Pulmonary artery endothelial cell (primary cell): ENCODE data around the gene KISS1. TPM values are rescaled to one million over a fixed set of nuclear protein-coding genes. Genes with fewer than 3 reads are reported as not detected.
"Not testable (repeated sequence)": the region's sequence is repeated elsewhere in the genome, so short reads cannot be mapped to it uniquely, and the experiment has no call there.

Source experiments
- DNase-seq: peaks from one replicate; pipeline ENCODE4 v3.0.0-alpha.2; 2011; ENCODE audit warnings: low read depth, low spot score
- total RNA-seq: library from RNA; depleted of rRNA; stranded (reverse); fragments of >200 nt; gene quantifications from 2 replicates; pipeline ENCODE4 v1.2.3, GENCODE V29; 2014

KISS1 gene
- total RNA-seq = 0.67 and 0.79 TPM in 2 replicates

- no peak for DNase-seq
These were observed at the start of gene KISS1 for GRCh38 chr1:204196068-204196795. TSS of gene KISS1 (minus strand) at chr1:204196491. CDS start at chr1:204192876, 3,615 bp downstream.

DNA sequence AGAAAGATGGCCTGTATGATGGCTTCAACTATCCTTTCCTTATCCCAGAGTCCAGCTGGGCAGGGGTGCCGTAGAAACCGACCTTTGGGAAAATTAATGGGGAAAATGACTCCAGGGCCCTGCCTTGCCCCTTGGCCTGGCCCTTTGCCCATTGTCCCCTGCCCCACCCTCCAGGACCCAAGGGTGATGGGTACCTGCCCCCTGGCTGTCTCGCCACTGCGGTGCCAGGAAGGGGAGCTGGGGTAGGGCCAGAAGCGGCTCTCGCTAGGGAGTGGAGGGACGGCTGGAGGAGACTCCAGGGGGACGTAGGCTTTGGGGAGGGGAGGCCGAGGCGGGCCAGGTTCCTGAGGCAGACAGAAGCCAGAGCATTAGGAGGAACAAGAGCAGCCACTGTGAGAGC, 46.6 kb upstream of the KISS1 start:
- no peak for DNase-seq

GRCh38 chr1:204241914-204242313, 45.6 kb upstream of the KISS1 start:
- DNase-seq = no peak

- no peak for DNase-seq
These were observed 44.8 kb upstream of the KISS1 start for GRCh38 chr1:204241050-204241449.

- DNase-seq = no peak
These were observed 43.9 kb upstream of the KISS1 start for GRCh38 chr1:204240233-204240632.

GRCh38 chr1:204239401-204239800, 43.1 kb upstream of the KISS1 start:
- not testable (repeated sequence) for DNase-seq

- not testable (repeated sequence) for DNase-seq
These were observed 42.2 kb upstream of the KISS1 start for GRCh38 chr1:204238520-204238919.

DNA sequence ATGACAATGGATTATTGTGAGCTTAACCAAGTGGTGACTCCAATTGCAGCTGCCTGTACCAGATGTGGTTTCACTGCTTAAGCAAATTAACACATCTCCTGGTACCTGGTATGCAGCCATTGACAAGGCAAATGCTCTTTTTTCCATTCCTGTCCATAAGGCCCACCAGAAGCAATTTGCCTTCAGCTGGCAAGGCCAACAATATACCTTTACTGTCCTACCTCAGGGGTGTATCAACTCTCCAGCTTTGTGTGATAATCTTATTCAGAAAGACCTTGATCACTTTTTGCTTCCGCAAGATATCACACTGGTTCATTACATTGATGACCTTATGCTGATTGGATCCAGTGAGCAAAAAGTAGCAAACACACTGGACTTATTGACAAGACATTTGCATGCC, 41.2 kb upstream of the KISS1 start:
- DNase-seq = not testable (repeated sequence)

GRCh38 chr1:204232526-204232925, 36.2 kb upstream of the KISS1 start:
- no peak for DNase-seq

GRCh38 chr1:204230211-204230610, 33.9 kb upstream of the KISS1 start:
- DNase-seq = no peak

DNA sequence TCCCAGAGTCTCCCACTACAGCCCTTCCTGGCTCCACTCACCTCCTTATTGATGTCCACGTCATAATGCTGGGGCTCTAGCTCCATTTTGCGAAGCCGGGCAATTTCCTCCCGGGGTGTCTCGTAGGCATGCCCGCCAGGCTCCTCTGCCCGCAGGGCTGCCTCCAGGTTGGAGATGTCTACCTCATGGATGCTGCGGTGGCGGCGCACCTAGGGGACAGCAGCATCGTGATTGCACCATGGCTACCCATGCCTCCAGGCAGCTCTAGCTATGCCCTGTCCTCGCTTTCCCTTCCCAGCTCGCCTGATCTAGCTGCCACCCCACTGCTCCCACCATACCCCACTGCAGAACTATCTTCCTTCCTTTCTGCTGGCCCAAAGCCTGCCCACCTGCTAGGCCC, 32.6 kb upstream of the KISS1 start:
- no peak for DNase-seq

DNA sequence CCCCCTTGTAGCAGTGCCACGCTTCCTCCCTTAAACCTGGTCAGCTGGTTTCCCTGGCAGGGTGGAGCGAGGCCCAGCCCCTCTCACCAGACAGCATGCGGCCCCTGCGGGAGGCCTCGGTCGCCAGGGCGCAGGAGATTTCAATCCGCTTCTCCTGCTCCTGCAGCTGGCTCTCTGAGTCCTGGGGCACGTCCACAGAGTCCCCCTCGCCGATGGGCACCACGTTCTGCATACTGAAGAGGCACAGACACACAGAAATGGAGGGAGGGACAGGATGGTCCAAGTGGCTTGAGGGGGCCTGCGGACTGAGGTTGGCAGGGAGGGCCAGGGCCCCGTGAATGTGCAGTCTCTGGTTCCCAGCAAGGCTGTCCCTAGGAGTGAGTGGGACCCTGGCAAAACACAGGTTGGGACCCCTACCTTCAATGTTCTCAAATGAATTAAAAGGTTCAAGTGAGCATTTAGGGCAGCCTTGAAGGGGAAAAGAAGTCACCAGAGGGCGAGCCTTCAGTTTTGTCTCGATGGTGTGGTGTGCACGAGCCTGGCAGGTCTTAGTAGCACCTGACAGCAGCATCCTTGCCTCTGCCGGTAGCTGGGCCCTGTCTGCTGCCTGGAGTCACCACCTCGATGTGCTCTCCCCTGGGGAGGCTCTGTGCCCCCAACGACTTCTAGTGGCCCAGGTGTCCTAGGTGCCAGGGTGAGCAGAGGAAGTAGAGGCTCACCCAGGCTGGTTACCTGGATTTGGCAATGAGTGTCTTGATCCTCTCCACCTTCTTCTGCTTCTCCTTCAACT, 31.9 kb upstream of the KISS1 start:
- no peak for DNase-seq

GRCh38 chr1:204227351-204227750, 31.1 kb upstream of the KISS1 start:
- DNase-seq = no peak

GRCh38 chr1:204225841-204226735, 29.8 kb upstream of the KISS1 start:
- DNase-seq = no peak

- no peak for DNase-seq
These were observed 28.4 kb upstream of the KISS1 start for GRCh38 chr1:204224655-204225054.

DNA sequence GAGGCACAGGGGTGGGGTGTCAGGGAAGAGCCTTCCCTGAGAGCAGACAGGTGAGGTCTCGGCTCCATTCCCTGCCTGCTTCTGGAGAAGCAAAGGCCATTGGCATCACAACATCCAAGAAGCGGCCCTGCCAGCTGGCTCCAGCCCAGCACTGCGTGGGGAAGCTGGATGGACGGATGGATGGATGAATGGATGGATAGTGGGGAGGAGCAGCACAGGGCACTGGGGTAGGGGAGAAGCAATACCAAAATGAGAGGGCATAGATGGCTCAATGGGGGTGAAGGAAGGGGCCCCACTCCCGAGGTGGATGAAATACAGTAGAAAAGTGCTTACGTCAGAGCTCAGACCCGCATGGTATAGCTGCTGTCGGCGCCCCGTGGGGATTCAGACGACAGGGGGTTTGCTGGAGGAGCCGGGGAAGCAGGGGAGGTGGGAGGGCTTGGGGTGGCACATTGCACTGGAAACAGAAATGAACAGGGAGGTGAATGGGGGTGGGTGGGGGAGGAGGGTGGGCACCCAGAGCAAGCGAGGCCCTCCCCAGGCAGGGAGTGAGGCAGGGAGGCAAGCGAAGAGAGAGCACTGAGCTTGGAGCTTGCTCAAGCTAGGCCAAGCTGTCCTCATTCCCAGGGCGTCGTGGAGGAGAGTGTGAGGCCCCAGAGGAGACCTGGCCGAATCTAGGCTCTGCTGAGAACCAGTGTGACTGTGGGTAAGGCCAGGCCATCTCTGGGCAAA, 27.0 kb upstream of the KISS1 start:
- DNase-seq = no peak

DNA sequence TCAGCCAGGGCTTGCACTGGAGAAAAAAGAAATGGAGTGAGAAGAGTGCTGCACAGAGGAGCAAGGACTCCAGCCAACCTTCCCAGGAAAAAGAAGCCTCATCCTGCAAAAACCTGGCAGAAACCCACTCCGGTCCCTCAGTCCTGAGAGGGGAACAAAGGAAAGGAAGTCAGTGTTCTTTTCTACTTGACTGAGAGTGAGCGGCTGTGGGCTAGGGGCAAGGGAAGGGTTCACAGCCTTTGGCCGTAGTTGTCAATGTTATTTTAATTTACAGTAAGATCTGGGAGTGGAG, 26.4 kb upstream of the KISS1 start:
- DNase-seq = no peak

- no peak for DNase-seq
These were observed 25.9 kb upstream of the KISS1 start for GRCh38 chr1:204222006-204222763.

DNA sequence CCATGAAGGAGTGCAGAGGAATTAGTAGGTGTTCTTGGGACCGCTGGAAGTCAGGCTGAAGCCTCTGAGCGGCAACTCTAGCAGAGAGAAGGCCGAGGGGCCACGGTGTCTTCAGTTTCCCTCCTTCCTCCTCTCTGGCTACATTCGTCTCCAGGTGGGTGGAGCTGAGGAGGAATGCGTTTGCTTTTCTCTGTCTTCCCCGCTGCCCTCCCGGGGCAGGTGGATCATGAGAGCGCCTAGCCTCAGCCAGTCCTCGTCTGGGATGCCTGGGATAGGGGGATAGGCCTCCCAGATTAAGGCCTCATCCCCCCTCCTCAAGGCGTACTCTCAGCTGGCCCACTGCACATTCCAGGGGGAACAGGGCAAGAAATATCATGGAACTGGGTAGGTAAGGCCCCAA, 25.0 kb upstream of the KISS1 start:
- DNase-seq = no peak

DNA sequence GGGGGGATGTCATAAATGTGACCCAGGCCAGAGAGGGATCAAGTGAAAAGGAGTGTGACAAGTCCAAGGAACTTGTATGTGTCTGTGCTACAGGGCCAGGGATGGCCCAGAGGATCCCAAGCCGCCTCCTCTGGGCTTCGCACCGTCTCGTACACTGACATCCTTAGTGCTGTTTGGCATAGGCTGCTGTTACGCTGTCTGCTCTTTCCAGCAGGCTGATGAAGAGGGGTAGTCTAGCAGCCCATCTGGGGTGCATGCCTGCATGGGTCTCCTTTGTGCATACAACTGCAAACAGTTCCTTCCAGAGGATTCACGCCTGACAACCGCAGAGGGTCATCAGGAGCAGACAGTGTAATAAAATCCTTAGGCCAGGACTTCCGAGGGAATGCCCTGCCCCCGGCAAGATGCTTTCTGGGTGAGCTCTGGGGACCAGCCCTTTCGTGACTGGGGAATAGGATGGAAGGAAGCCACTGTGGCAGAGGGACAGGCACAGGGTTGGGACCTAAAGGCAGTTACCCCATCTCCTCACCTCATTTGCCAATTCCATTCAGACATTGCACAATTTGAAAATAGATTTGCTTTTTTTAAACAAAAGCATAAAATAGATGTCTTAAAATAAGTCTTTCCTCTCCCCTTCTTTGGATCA, 23.8 kb upstream of the KISS1 start:
- no peak for DNase-seq
